ENCODE data around the gene LAGE3.
A peak's percentile ranks its signal among the peaks of the same experiment; 100 is the strongest.

The LAGE3 gene

DNA sequence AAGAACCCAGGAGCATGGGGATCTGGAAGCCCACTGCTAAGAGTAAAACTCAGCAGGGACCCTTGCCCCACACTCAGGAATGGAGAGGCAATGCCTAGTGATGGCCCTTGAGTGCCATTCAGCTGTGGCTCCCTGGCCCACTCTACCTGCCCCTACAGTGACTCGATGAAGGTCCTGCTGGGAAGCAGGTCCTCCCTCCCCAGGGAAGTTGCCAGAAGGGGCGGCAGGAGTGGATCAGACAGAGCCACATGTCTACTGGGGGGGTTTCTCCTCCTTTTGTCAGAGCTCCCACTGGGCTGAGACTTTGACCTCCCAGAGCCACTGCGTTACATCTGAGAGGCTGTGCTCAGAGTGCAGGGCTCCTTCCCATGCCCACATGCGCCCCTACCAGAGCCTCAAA, 10.1 kb upstream of the LAGE3 start:
- TF ChIP-seq, protein P1, sequence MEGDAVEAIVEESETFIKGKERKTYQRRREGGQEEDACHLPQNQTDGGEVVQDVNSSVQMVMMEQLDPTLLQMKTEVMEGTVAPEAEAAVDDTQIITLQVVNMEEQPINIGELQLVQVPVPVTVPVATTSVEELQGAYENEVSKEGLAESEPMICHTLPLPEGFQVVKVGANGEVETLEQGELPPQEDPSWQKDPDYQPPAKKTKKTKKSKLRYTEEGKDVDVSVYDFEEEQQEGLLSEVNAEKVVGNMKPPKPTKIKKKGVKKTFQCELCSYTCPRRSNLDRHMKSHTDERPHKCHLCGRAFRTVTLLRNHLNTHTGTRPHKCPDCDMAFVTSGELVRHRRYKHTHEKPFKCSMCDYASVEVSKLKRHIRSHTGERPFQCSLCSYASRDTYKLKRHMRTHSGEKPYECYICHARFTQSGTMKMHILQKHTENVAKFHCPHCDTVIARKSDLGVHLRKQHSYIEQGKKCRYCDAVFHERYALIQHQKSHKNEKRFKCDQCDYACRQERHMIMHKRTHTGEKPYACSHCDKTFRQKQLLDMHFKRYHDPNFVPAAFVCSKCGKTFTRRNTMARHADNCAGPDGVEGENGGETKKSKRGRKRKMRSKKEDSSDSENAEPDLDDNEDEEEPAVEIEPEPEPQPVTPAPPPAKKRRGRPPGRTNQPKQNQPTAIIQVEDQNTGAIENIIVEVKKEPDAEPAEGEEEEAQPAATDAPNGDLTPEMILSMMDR (conservative IDR thresholded peaks at IDR 0.05; ENCODE audit: low read depth), result no peak
- DNase-seq (ENCODE audit: low spot score), result no peak
- peak overlapping the region; percentile 83 for H3K27ac ChIP-seq
- ChIA-PET CTCF (interaction anchor here (0.7 to 0.9 kb wide), 2 partner anchors 45 to 116 kb away, joined by 3 to 4 read pairs; no protein-coding TSS in a partner anchor), POLR2A (ENCODE audit: low non-redundant PET) (interaction anchor here (1.6 kb wide), 1 partner anchor 38 kb away, joined by 5 read pairs; no protein-coding TSS in a partner anchor)

GRCh38 chrX:154488336-154489075, 9.4 kb upstream of the LAGE3 start:
- TF ChIP-seq, protein P1 (conservative IDR thresholded peaks at IDR 0.05; ENCODE audit: low read depth), result no peak
- ChIA-PET CTCF (interaction anchor here (1.4 kb wide), 1 partner anchor 38 kb away, joined by 3 read pairs; no protein-coding TSS in a partner anchor), POLR2A (ENCODE audit: low non-redundant PET) (no interaction called here)
- DNase-seq (ENCODE audit: low spot score), result no peak
- peak overlapping the region; percentile 83 for H3K27ac ChIP-seq

DNA sequence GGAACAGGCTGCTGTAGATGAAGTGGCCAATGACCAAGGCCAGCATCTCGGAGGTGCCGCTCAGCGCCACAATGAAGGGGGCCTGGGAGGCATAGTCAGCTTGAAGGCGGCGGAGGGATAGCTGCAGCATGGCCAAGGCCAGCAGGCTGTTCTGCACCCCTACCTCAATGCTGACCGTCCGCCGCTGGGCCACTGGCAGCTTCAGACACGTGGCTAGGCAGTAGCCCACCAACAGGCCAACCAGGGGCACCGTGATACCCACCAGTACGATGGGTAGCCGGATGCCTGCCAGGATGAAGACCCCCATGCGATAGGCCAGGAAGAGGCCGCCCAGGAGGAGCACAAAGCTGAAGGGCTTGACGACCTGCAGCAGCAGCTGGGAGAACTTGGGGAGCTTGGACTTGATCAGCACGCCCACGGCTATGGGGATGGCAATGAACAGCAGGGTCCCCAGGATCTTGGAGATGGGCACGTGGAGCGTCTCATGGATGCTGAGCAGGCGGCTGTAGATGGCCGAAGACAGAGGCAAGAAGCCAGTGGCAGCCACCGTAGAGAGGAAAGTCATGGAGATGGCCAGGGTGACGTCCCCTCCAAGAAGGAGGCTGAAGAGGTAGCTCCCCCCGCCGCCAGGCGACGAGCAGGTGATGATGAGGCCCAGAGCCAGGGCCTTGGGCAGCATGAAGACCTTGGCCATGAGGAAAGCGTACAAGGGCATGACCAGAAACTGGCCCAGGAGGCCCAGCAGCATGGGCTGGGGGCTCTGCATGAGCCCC, 8.6 kb upstream of the LAGE3 start:
- POLR2A ChIA-PET (ENCODE audit: low non-redundant PET), result no interaction called here
- no peak for DNase-seq (ENCODE audit: low spot score)
- CTCF ChIA-PET, result interaction anchor here (1.4 kb wide), 1 partner anchor 39 kb away, joined by 3 read pairs; no protein-coding TSS in a partner anchor
- peak overlapping the region; percentile 84 for H3K27ac ChIP-seq
- TF ChIP-seq, protein P1 (conservative IDR thresholded peaks at IDR 0.05; ENCODE audit: low read depth), result no peak

DNA sequence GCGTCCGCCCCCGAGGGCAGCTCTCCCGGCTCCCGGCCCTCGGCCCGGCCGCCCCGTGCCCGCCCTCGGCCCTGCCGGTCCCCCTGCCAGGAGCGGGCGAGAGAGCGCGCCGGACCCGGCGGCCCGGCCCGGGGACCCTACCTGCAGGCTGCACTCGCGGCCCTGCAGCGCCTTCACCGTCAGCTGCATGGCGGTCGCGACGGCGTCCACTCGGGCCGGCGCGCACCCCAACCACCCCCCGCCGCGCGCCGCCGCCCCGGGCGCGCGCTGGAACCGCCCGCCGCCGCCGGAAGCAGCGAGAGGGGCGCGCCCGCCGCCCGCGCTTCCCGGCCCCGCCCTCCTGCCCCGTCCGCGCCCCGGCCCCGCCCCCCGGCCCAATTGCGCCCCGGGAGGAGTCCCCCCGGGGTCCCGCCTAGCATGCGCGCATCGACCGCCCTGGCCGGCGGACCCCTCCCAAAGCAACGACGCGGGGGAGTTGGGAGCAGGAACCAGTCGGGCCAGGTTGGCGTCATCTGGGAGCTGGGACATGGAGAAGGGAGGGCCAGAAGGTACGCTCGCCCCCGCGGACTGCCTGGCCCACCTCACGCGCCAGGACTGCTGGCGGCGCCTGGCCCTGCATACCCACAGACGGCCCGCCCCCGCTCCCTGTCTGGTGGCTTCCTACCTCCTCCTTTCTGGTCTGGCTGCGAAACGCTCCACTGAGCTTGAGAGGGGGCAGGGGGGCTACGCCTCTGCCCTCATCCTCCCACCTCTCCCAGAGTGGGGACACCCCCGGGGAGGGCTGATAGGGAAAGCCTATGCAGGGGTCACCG, 7.5 kb upstream of the LAGE3 start, which contains the start of gene UBL4A:
Gene UBL4A, minus strand, starts transcription at position 220 of the 812 bp plus-strand sequence. Its CDS starts 31 bp downstream, at position 189.
- ChIA-PET POLR2A (ENCODE audit: low non-redundant PET) (interaction anchor here (1.0 kb wide), 1 partner anchor 40 kb away, joined by 3 read pairs; no protein-coding TSS in a partner anchor), CTCF (interaction anchor here (1.4 kb wide), 1 partner anchor 40 kb away, joined by 3 read pairs; no protein-coding TSS in a partner anchor)
- no peak for DNase-seq (ENCODE audit: low spot score)
- H3K27ac ChIP-seq, result peak within 1 kb of the TSS; percentile 84
- TF ChIP-seq, protein P1 (conservative IDR thresholded peaks at IDR 0.05; ENCODE audit: low read depth), result no peak

DNA sequence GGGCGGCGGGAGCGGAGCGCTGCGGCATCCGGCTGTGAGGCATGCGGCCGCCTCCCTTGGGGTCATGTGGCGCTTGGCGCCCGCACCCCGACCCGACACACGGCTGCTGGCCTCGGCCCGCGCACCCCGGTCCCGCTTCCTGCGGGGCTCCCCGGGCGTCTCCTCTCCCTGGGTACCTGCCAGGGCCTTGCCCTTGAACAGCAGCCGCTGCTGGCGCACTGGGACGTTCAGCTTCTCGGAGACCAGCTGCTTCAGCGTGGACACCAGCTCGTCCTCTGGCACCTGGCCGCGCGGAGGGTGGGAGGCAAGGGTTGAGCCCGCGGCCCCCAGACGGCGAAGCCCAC, 6.9 kb upstream of the LAGE3 start:
- no peak for DNase-seq (ENCODE audit: low spot score)
- POLR2A ChIA-PET (ENCODE audit: low non-redundant PET), result interaction anchor here (0.6 kb wide), 1 partner anchor 51 kb away, joined by 5 read pairs; no protein-coding TSS in a partner anchor
- peak overlapping the region; percentile 84 for H3K27ac ChIP-seq
- TF ChIP-seq, protein P1 (conservative IDR thresholded peaks at IDR 0.05; ENCODE audit: low read depth), result no peak
- CTCF ChIA-PET, result no interaction called here
